ENCODE measurements around the gene MIER2. TPM values are rescaled to one million over a fixed set of nuclear protein-coding genes. Genes with fewer than 3 reads are reported as not detected.

MIER2 gene
- total and polyA plus RNA-seq, 10 of the 15 experiments (the other 5 are each of a cell fraction or from before 2014, with no cell fraction given), result 0.48 to 23.6 (median 12.1) TPM

- intact Hi-C loops (cut with micrococcal nuclease; ENCODE audit: unreplicated experiment) (no loop called here), in situ Hi-C loops (cut with MboI) (no loop called here)
- Histone ChIP-seq H3K9me3 (replicated peaks; ENCODE audit: control insufficient read depth, insufficient read depth, low read length) (no peaks in the 10 kb centered on the region), H2AFZ (ENCODE audit: control insufficient read depth, low read depth, low read length) (no peak overlapping the region), H3K79me2 (ENCODE audit: control insufficient read depth, insufficient read depth, low read length) (no peaks in the 10 kb centered on the region), H3K9ac (ENCODE audit: control insufficient read depth, insufficient read depth, low read length) (no peak overlapping the region), H3K27me3 (replicated peaks in 1 of 2; ENCODE audit: control insufficient read depth in 2 of 2, insufficient read depth in 2 of 2, low read length in 1 of 2) (peaks cover 0 to 6% of the 10 kb centered on the region in 2 experiments; a peak in 2 of 4 replicates), H4K20me1 (ENCODE audit: control insufficient read depth, insufficient read depth) (no peaks in the 10 kb centered on the region), H3K4me1 (ENCODE audit: control insufficient read depth, insufficient read depth, low read length) (no peaks in the 10 kb centered on the region), H3K4me2 (ENCODE audit: control insufficient read depth, insufficient read depth) (no peak overlapping the region), H3K4me3 (no peak overlapping the region), H3K27ac (ENCODE audit: control insufficient read depth, insufficient read depth) (no peak overlapping the region), H3K36me3 (ENCODE audit: control insufficient read depth in 2 of 2, insufficient read depth in 2 of 2, low read length in 1 of 2) (no peaks in the 10 kb centered on the region)
- ChIA-PET RAD21 (ENCODE audit: unreplicated experiment) (no interaction called here), SMC1A (ENCODE audit: uncharacterized antibody, unreplicated experiment) (interaction anchor here (1.2 kb wide), 1 partner anchor 217 kb away, joined by 3 read pairs; no protein-coding TSS in a partner anchor), POLR2A (interaction anchor here (0.6 kb wide), 1 partner anchor 190 kb away, joined by 3 read pairs; no protein-coding TSS in a partner anchor), CTCF (interaction anchor here (1.2 kb wide), 1 partner anchor 217 kb away, joined by 3 read pairs; no protein-coding TSS in a partner anchor)
- 25% methylated on average over 14 of the region's 14 CpGs for WGBS (ENCODE audit: insufficient coverage, insufficient replicate concordance, low lambda C conversion rate, missing lambda C conversion rate)
- BruUV-seq (replicated peaks), result no TSS peak
- ATAC-seq (no peak), DNase-seq (ENCODE audit: low read depth, low spot score) (no peak), FAIRE-seq (no peak)
- TF ChIP-seq RFX5 (IDR thresholded peaks at IDR 0.05; ENCODE audit: low read depth, low read length) (no peak), E2F4 (IDR thresholded peaks at IDR 0.05; ENCODE audit: low read depth, low read length) (no peak), USF2 (IDR thresholded peaks at IDR 0.05; ENCODE audit: borderline replicate concordance, low read depth, low read length) (no peak), SIN3A (IDR thresholded peaks at IDR 0.05; ENCODE audit: low read depth, low read length) (no peak), CREB1 (IDR thresholded peaks at IDR 0.05; ENCODE audit: low read depth) (no peak), CHD4 (IDR thresholded peaks at IDR 0.05) (no peak), EP300 (IDR thresholded peaks at IDR 0.05; ENCODE audit: borderline replicate concordance in 1 of 2, control insufficient read depth in 1 of 2, low read depth in 2 of 2, low read length in 2 of 2) (no peak), RUNX3 (IDR thresholded peaks at IDR 0.05; ENCODE audit: low read length) (no peak), SPI1 (IDR thresholded peaks at IDR 0.05; ENCODE audit: borderline replicate concordance, insufficient read depth, low read depth, low read length) (no peak), KDM1A (IDR thresholded peaks at IDR 0.05; ENCODE audit: borderline replicate concordance) (no peak), NFYA (IDR thresholded peaks at IDR 0.05; ENCODE audit: borderline replicate concordance, low read depth, low read length) (no peak), CREM (IDR thresholded peaks at IDR 0.05; ENCODE audit: low read depth) (no peak), NR2C1 (IDR thresholded peaks at IDR 0.05) (no peak), CBX5 (IDR thresholded peaks at IDR 0.05; ENCODE audit: low read depth) (no peak), ZSCAN29 (IDR thresholded peaks at IDR 0.05) (no peak), ATF2 (IDR thresholded peaks at IDR 0.05; ENCODE audit: low read length) (no peak), ZNF622 (IDR thresholded peaks at IDR 0.05) (no peak)
Measured at GRCh38 chr19:293436-294110, 51.0 kb downstream of the MIER2 start.

All from GM12878 (cell line).